ENCODE results near the gene RALA.

Gene RALA

GRCh38 chr7:39659356-39660013 is 36.1 kb downstream of the RALA start:
- H3K9me3 ChIP-seq (ENCODE audit: insufficient read depth, low read length), result peaks cover 17% of the 10 kb centered on the region; the same call in 1 of the 2 replicates
- H4K20me1 ChIP-seq (ENCODE audit: low read depth, low read length), result no peaks in the 10 kb centered on the region
- no peak overlapping the region for H3K4me3 ChIP-seq (ENCODE audit: insufficient read depth, low read length, poor library complexity, severe bottlenecking)
- H3K36me3 ChIP-seq (ENCODE audit: low read length), result peaks cover 13% of the 10 kb centered on the region; the same call in 1 of the 2 replicates
- no peak overlapping the region for H3K27ac ChIP-seq (ENCODE audit: low read depth, low read length)
- H3K79me2 ChIP-seq (ENCODE audit: insufficient read depth, low read length), result peaks cover 49% of the 10 kb centered on the region
- no peak overlapping the region for H2AFZ ChIP-seq (ENCODE audit: low read depth, low read length, severe bottlenecking)
- H3K27me3 ChIP-seq (ENCODE audit: low read length), result no peaks in the 10 kb centered on the region
- H3K9me2 ChIP-seq (replicated peaks; ENCODE audit: insufficient read depth, low read length), result no peaks in the 10 kb centered on the region
- no peak overlapping the region for H3K9ac ChIP-seq (ENCODE audit: low read length)
- no peaks in the 10 kb centered on the region for H3F3A ChIP-seq (ENCODE audit: insufficient read depth)
- H3K4me2 ChIP-seq (ENCODE audit: low read depth, low read length, poor library complexity, severe bottlenecking), result no peak overlapping the region
- TF ChIP-seq CTCF (IDR thresholded peaks at IDR 0.05; ENCODE audit: insufficient read depth, low read length, poor library complexity, severe bottlenecking) (no peak), EZH2phosphoT487 (conservative IDR thresholded peaks at IDR 0.05; ENCODE audit: low read length) (no peak)

GRCh38 chr7:39661960-39662359 is 38.6 kb downstream of the RALA start:
- TF ChIP-seq EZH2phosphoT487 (conservative IDR thresholded peaks at IDR 0.05; ENCODE audit: low read length) (no peak), CTCF (IDR thresholded peaks at IDR 0.05; ENCODE audit: insufficient read depth, low read length, poor library complexity, severe bottlenecking) (no peak)
- H3F3A ChIP-seq (ENCODE audit: insufficient read depth), result no peaks in the 10 kb centered on the region
- no peak overlapping the region for H3K27ac ChIP-seq (ENCODE audit: low read depth, low read length)
- H3K79me2 ChIP-seq (ENCODE audit: insufficient read depth, low read length), result peaks cover 39% of the 10 kb centered on the region
- no peak overlapping the region for H3K9ac ChIP-seq (ENCODE audit: low read length)
- no peak overlapping the region for H3K4me2 ChIP-seq (ENCODE audit: low read depth, low read length, poor library complexity, severe bottlenecking)
- H4K20me1 ChIP-seq (ENCODE audit: low read depth, low read length), result no peaks in the 10 kb centered on the region
- no peaks in the 10 kb centered on the region for H3K27me3 ChIP-seq (ENCODE audit: low read length)
- no peak overlapping the region for H3K4me3 ChIP-seq (ENCODE audit: insufficient read depth, low read length, poor library complexity, severe bottlenecking)
- no peak overlapping the region for H2AFZ ChIP-seq (ENCODE audit: low read depth, low read length, severe bottlenecking)
- no peaks in the 10 kb centered on the region for H3K9me2 ChIP-seq (replicated peaks; ENCODE audit: insufficient read depth, low read length)
- H3K9me3 ChIP-seq (ENCODE audit: insufficient read depth, low read length), result peaks cover 17% of the 10 kb centered on the region; the same call in 1 of the 2 replicates
- H3K36me3 ChIP-seq (ENCODE audit: low read length), result peaks cover 13% of the 10 kb centered on the region; the same call in 1 of the 2 replicates

GRCh38 chr7:39663263-39663662 is 39.9 kb downstream of the RALA start:
- H3K36me3 ChIP-seq (ENCODE audit: low read length), result peaks cover 13% of the 10 kb centered on the region; the same call in 1 of the 2 replicates
- H3K79me2 ChIP-seq (ENCODE audit: insufficient read depth, low read length), result peaks cover 31% of the 10 kb centered on the region

More at GRCh38 chr7:39663263-39663662, 39.9 kb downstream of the RALA start:
- Histone ChIP-seq H2AFZ (ENCODE audit: low read depth, low read length, severe bottlenecking) (no peak overlapping the region), H3K27ac (ENCODE audit: low read depth, low read length) (no peak overlapping the region), H3F3A (ENCODE audit: insufficient read depth) (no peaks in the 10 kb centered on the region), H3K9ac (ENCODE audit: low read length) (no peak overlapping the region), H3K4me2 (ENCODE audit: low read depth, low read length, poor library complexity, severe bottlenecking) (no peak overlapping the region), H3K9me2 (replicated peaks; ENCODE audit: insufficient read depth, low read length) (no peaks in the 10 kb centered on the region), H3K27me3 (ENCODE audit: low read length) (no peaks in the 10 kb centered on the region), H3K4me3 (ENCODE audit: insufficient read depth, low read length, poor library complexity, severe bottlenecking) (no peak overlapping the region), H3K9me3 (ENCODE audit: insufficient read depth, low read length) (peaks cover 17% of the 10 kb centered on the region; the same call in 1 of the 2 replicates), H4K20me1 (ENCODE audit: low read depth, low read length) (no peaks in the 10 kb centered on the region)
- TF ChIP-seq CTCF (IDR thresholded peaks at IDR 0.05; ENCODE audit: insufficient read depth, low read length, poor library complexity, severe bottlenecking) (no peak), EZH2phosphoT487 (conservative IDR thresholded peaks at IDR 0.05; ENCODE audit: low read length) (no peak)

Data from SU-DHL-6 (cell line).